Smooth muscle cell of the brain vasculature (primary cell): ENCODE results near the gene GALNT2.

Source experiments
- DNase-seq: peaks from one replicate; pipeline ENCODE4 v3.0.0-alpha.2; 2012; ENCODE audit warnings: low read depth, low spot score

The GALNT2 gene

DNA sequence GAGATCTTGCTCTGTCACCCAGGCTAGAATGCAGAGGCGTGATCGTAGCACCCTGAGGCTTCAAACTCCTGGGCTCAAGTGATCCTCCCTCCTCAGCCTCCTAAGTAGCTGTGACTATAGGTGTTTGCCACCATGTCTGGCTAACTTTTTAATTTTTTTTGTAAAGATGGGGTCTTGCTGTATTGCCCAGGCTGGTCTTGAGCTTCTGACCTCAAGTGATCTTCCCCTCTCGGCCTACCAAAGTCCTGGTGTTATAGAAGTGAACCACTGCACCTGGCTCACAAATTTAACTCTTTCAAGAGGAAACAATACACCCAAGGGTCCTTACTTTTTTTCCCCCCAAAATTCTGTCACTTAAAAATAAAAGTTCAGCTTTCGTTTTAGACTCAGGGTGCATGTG, 62.3 kb downstream of the GALNT2 start:
- no peak for DNase-seq

DNA sequence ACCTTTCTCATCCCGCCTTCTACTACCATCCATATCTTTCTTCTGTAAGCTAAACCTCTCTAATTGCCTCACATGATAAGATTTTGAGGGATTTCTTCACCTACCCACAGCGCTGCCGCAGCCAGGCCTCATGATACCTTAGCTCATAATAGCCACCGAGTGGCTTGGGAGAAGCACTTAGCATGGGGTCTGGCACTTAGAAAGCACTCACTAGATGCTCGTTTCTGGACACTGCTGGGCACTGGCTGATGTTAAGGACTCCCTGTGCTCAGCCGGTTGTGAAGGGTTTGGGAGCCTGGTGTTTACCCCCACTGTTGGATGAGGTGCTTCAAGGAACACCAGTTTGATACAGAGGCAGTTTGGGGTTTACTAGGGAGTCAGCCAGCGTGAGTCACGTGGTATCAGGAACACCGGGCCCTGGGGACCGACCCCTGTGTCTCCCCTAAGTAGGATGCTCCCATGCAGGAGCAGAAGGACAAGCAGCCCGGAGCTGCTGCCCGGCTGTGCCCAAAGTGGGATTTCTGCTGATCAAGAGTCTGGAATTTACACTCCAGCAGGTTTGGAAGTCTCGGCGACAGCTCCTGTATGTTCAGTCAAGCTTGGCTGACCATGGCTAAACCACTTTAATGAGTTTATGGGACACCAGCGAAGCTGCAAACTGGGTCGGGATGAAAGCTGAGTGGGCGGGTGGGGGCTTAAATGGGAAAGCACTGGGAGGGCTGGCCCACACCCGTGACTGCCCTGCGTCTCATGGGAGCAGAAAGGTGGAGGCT, 63.3 kb downstream of the GALNT2 start:
- DNase-seq = no peak

DNA sequence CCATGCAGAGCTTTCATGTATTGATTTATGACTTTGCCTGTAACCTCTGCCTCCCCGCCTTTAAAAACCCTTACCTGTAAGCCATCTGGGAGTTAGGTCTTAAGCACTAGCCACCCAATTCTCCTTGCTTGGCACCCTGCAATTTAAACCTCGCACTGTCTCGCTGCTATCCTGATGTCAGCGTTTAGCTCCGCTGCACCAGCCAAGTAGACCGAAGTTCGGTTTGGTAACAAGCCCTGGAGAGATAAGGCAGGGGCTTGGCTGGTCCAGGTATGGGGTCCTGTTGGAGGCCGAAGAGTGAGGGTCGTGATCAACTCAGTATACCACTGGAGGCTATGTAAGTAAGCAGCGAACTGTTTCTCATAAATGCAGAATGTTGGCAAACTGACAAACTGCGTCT, 64.4 kb downstream of the GALNT2 start:
- no peak for DNase-seq

DNA sequence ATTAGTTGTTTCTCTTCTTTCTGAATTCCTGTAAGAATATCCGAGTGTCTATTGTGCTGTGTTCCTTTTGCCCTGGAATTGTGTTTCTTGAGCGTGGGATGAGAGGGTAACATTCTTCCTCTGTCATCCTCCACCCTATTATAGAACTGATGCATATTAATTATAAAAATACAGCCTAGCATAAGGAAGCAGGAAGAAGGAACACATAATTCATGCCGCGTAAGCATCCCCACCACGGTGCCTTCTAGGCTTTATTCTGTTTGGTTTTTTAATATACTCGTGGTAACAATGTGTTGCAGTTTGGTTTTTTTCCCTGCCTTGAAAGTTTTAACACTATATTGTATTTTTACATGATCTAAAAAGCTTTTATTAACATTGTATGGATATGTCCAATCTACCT, 65.7 kb downstream of the GALNT2 start:
- DNase-seq = no peak

DNA sequence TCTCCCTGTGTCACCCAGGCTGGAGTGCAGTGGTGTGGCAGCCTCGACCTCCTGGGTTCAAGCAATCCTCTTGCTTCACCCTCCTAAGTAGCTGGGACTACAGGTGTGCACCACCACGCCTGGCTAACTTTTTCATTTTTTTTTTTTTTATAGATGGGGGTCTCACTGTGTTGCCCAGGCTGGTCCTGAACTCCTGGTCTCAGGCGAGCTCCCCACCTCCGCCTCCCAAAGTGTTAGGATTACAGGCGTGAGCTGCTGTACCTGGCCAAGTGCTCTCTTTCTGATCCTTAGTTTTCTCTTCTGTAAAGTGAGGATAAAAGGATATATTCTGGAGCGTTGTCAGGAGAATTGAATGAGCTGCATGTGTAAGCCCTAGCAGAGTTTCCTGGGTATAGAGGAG, 68.7 kb downstream of the GALNT2 start:
- no peak for DNase-seq

DNA sequence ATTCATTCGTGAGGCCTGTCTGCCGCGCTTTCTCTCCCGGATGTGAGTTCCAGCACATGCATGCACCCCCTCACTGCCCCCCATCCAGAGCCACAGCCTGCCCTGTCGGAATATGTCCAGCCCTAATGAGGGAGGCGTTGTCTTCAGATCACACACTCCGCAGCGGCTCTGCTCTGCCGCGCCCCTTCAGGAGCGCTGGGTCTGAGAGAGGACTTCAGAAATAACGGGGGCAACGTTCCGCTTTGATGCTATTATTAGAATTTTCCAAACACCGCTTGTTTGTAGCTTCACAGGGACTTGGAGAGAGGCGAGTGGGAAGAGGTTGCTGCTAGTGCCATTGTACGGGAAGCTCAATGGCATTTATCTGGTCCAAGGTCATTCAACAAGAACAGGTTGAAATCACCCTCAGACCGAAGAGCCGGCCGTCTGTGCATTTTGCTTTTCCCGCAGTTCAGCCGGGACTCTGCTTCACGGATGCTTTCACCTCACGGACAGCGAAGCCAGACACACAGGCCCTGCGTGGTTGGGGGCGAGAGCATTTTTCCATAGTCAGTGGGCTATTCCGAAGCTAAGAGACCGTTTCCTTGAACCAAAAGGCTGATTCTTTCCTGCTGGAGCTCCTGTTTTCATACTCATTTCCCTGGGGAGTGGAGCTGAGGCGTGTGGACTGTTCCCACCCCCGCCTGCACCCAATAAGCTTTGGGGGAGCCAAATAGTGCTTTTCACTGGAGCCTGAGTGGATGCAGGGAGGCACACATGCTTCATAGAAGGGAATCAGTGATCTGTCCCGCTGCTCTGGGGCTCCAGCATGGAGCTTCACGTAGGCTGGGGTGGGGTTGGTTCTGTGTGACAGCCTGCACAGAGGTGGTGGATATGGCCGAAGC, 69.7 kb downstream of the GALNT2 start:
- DNase-seq = no peak

DNA sequence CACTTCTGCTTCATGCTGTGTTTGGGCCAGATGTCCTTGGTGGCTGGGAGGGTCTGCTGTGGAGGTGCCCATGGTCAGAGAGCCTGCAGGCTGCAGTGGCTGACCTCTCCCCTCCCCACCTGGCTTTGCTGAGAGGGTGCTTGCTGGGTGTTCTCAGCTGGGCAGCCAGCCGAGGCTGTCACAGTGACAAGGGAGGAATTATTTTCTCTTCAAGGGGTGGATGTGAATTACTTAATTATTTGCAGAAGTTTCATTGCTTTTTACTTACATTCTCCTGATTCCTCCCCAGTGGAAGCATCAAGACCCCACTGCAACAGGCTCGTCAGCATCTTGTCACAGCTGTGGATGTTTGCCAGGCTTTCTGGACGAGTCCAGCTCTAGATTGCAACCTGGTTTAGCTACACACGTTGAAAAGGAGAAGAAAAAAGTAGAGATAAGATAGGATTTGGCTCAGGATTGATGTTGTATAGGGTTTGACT, 70.3 kb downstream of the GALNT2 start:
- DNase-seq = no peak

DNA sequence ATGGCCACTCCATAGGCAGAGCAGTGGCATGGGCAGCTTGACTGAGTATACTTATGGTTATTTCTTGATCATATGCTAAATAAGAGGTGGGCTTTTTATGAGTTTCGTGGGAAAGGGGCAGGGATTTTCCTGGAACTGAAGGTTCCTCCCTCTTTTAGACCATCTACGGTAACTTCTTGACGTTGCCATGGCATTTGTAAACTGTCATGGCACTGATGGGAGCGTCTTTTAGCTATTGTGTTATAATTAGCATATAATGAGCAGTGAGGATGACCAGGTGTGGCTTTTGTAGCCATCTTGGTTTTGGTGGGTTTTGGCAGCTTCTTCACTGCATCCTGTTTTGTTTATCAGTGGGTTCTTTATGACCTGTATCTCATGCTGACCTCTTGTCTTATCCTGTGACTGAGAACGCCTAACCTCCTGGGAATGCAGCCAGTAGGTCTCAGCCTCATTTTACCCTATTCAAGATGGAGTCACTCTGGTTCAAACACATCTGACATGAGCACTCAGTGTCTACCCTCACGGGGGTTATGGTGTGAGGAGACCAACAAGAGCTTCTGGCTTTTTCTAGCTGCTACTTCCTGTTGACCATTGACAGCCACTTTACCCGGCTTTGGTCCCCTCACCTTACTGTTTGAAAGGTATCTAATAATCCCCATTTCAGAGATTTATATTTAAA, 71.7 kb downstream of the GALNT2 start:
- no peak for DNase-seq

DNA sequence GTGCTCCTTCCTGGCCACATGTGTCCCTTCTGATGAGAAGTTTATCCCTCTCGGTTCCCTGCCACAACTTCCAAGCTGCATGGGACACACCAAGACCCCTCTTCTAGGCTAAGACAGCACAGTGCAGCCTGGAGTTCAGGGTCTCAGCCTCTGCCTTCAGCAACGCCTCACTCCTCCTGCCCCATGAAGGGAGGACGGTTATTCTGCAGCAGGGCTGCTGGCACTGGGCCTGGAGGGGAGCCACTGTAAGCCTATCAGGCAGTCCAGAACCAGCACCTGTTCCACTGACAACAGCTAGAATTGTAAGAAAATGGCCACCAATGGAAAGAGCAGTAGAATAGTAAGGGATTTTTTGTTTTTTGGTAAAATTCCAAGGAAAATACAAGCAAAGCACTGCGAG, 72.3 kb downstream of the GALNT2 start:
- DNase-seq = no peak

DNA sequence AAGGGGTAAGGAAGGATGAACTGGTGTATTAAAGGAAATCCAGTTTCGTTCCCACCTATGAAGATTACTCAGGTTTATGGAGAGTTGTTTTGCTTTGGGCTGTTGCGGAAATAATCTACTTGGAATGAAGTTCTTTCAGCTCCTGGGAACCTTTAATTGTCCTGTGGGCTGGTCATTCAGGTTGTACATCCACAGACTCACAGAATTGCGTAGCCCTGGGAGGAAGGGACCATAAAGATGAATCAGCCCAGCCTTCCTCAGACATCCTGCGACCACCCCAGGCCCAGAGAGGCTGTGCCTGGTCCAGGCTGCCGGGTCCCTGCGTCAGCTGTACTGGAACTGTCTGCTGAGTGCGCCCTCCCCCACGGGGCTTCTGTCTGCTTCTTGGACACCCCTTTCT, 72.7 kb downstream of the GALNT2 start:
- DNase-seq = no peak

DNA sequence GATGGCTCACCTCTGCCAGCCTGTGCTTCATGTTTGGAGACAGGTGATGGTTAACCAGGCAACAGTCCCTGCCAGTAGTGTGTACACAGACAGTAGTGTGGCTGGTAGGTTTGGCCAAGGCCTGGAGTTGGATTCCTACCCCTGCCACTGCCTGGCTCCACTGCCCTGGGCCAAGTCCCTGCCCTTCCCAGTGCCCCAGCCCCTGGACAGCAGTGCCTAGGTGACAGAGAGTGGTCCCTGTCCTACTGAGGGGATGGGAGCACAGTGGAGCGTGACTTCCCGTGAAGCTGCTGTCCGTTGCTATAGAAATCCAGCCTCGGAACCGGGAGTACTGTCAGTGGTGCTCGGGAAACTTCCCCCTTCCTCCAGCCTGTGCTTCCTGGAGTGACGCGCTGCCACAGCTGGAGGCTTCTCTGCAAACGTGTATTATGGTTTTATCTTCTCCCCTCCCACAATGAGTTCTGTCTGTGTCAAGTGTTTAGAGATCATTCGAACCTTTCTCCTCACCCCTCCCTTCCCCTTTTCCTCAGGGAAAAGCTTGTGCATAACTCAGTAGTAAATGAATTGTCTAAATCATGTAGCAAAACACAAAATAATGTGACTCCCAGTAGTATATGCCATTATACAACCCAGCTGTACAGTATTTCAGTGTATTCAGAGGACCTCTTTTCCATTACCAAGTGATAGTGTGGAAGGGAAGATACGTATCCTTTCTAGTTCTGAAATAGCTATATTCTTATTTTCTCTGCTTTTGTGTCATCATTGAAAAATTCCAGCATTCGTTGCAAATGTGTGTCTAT, 73.4 kb downstream of the GALNT2 start:
- DNase-seq = peak; percentile 35

DNA sequence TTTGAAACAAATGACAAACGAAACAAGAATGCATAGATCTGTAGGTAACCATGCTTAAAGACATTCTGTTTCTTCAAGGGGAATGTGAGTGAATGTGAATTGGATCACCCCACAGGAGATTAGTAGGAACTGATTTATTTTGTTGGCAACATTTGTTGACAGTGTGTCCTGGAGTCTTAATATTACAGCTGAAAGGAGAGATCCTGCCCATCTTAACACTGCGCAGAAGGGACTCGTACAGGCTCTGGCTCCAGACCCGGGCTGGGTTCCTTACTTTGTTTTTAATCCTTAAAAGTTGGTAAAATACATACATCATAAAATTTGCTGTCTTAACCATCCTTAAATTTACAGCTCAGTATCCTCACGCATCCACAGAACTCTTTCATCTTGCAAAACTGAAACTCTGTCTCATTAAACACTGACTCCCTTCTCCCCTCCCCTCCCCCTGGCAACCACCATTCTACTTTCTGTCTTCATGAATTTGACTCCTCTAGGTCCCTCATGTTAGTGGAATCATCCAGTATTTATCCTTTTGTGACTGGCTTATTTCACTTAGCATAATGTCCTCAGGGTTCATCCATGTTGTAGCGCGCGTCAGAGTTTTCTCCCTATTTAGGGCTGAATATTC, 74.1 kb downstream of the GALNT2 start:
- no peak for DNase-seq

DNA sequence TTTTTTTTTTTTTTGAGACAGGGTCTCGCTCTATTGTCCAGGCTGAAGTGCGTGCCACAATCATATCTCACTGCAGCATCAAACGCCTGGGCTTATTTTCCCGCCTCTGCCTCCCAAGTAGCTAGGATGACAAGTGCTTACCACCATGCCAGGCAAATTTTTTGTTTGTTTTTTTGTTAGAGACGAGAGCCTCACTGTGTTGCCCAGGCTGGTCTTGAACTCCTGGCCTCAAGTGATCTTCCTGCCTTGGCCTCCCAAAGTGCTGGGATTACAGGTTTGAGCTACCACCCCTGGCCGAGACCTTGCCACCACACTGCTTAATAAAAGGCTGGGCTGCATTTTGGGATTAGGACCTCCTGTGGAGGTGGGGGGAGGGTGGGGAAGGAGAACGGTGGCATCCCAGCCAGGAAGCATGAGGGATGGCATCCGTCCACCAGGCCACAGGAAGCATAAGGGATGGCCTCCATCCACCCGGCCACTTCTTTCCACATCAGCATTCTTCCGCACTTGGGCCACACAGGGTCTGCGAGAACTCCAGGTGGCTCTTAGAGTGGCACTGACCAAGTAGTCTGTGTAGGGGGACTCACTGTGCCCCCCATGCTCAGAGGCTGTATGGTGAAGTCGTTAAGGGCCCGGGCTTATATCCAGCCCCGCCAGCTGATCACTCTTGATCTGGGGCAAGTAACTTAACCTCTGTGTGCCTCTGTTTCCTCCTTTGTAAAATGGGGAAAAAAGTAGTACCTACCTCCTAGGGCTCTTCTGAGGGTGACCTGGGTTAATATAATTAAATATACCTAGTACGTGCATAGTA, 75.0 kb downstream of the GALNT2 start:
- no peak for DNase-seq

DNA sequence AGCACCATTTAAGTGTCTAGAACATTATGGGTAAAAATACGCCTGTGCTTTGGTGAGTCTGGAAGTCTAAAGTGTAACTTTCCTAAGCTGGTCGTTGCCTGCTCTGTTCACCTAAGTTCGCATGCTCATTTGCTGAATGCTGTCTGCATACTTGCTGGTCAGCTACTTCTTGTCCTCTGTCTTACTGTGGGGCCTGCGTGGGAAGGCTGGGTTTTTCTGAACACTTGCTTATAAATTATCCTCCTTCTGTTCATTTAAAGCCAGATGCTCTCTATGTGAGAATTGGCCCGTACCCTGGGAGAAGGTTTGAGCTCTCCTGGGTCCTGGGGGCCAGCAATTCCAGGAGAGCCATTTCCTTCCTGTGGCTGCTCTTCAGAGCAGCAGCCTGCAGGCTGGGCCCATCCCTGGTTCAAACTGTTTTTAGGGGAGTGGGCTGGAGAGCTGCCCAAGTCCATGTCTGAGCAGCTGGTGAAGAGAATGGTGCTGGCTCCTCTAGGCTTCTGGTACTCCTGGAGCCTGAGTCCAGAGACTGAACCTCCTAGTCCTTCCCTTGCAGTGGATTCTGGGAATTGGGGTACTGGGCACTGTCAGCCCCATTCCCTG, 75.7 kb downstream of the GALNT2 start:
- no peak for DNase-seq

DNA sequence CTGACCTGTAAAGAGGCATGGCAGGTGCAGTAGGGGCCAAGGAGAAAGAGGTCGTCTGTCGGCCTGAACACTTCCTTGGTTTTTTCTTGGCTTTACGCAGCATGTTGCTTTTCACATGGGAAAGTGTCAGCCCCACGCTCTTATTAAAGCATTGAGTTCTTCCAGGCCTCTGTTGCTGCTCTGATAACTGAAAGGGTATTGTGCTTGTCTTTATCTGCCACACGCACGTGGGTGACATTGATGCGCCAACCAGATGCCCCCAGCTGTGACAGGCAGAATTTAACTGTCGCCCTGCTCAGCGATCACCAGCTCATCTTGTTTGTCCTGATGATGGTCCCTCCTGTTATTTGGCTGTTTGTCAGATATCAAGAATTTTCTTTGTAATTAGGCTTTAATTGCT, 76.5 kb downstream of the GALNT2 start:
- no peak for DNase-seq

DNA sequence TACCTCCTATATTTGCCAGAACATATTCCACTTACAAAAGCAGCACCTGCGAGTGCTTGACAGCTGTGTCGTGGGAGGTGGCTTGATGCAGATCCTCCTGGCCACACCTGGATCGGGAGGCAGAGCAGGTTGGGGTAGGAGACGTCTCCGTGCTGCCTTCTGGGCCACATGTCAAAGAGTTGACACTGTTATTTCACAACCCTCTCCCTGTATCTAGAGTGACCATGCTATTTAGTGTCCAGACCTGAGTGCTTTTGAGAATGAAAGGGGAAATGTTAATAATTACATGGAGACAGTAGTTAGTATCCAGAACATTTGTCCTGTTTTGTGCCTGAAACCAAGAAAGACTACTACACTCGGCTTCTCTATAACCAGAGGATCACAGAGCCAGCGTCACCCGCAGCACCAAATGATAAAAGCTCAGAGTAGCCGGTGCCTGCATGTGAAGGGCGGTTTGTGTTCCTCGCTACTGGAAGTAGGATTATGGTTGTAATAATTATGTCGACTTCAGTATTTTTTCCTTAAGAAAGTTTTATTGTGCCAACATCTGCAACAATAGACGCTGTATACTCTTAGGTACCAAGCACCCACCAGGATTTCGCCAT, 77.1 kb downstream of the GALNT2 start:
- DNase-seq = no peak

DNA sequence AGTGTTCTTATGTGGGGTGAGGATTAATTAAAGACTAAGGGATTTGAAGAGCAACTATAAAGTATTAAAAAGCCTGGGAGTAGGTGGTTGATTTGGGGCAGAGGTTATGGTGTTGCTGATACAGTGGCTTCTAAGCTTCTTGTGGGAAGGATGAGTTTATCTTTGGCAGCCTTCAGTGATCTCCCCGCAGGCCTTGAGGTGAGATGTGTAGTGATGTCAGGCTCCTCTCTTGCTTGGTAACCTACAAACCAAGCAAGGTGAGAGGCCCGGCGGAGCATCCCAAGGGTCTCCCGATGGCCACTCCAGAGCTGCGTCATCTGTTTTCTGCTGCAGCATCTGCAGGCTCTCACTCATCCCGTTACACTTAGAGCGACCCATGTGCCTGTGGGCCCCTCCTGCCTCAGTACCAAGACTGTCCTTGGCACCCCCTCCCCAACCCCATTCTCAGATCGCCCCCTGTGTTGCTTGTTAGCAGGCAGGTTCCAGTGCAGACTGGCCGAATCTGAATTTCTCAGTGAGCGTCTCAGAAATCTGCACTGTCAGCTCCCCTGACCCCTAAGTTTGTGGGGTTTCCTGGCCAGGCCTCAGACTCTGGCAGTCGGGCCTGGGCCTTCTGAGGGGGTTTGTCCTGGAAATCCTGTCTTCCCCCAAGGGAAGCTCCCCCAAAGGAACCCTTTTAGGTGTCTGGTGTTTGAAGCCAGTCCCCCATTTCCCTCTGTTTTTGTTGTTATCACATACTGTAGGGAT, 77.9 kb downstream of the GALNT2 start:
- DNase-seq = no peak

DNA sequence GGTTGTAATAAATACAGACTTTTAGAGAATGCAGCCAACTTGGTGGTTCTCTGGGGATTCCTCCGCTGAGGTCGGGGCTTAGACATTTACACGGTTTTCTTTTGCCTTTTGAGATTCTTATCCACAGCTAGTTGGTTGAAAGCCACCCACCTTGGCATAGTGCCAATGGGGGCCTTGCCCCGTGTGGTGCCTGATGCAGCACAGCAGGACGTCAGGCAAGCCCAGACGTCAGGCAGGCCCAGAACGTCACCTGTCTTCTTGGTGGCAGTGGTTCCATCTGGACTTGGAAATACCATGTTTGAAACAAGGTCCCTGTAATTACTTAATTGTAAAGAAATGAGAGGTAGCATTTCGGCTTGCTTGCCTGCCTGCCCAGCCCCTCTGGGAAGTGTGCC, 78.5 kb downstream of the GALNT2 start:
- no peak for DNase-seq
